GM12874 (cell line): ENCODE measurements around the gene C12orf43.

Experiments used
- CTCF ChIP-seq: IDR thresholded peaks from 2 replicates; pipeline ENCODE4 v1.5.1; 2011; ENCODE audit warnings: low read depth, mild to moderate bottlenecking, control low read depth, low read length, moderate library complexity; ENCODE audit not compliant: insufficient read depth

The C12orf43 gene

GRCh38 chr12:121015825-121016766 is at the start of gene C12orf43:
Gene C12orf43 (minus strand): TSS chr12:121016487. CDS start chr12:121016474, 13 bp downstream.
- TF ChIP-seq CTCF = no peak

GRCh38 chr12:121065345-121065744 is 49.1 kb upstream of the C12orf43 start:
- TF ChIP-seq CTCF = no peak

- no peak for TF ChIP-seq CTCF
Observed at GRCh38 chr12:121064116-121064515, 47.8 kb upstream of the C12orf43 start.

- no peak for TF ChIP-seq CTCF
Observed at GRCh38 chr12:121062391-121063045, 46.2 kb upstream of the C12orf43 start.

GRCh38 chr12:121061831-121062230 is 45.5 kb upstream of the C12orf43 start:
- TF ChIP-seq CTCF = no peak

- TF ChIP-seq CTCF = peak; percentile 57
Observed at GRCh38 chr12:121060149-121061001, 44.1 kb upstream of the C12orf43 start.
